Fibroblast of pulmonary artery (primary cell): ENCODE results near the gene HPSE2.
A peak's percentile ranks its signal among the peaks of the same experiment; 100 is the strongest.

ENCODE experiments used
- DNase-seq: peaks from one replicate; pipeline ENCODE4 v3.0.0-alpha.2; 2010; ENCODE audit warnings: low read depth
- H3K4me3 ChIP-seq: replicated peaks from 2 replicates; pipeline ENCODE4 v1.5.1; 2011; ENCODE audit warnings: low read depth, mild to moderate bottlenecking, control low read depth, low read length, moderate library complexity
- CTCF ChIP-seq: IDR thresholded peaks from 2 replicates; pipeline ENCODE4 v1.5.1; 2011; ENCODE audit warnings: mild to moderate bottlenecking, control low read depth, low read length, inconsistent platforms; ENCODE audit errors: missing control alignments

HPSE2 gene

GRCh38 chr10:98433881-98434732 lies 801.5 kb downstream of the HPSE2 start:
- TF ChIP-seq CTCF, result no peak
- peak; percentile 11 for DNase-seq
- no peak overlapping the region for H3K4me3 ChIP-seq

DNA sequence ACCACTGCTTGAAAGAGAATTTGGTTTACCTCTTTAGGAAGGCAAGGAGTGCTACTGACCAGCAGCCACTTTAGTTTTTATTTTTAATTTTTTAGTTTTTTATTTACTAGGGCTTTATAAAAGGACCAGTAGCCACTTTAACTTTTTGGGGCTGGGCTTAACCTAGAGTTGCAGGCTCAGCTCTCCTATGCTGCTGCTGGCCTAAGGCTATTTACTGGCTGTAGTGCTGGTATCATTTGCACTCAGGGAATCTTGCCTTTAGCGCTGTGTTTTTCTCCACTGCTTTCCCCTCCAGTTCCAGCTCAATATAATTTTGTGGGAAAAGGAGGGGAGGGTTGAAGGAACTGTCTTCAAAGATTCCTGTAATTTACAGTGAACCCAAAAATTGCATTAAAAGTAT lies 802.3 kb downstream of the HPSE2 start:
- DNase-seq, result no peak
- TF ChIP-seq CTCF, result no peak
- no peak overlapping the region for H3K4me3 ChIP-seq

DNA sequence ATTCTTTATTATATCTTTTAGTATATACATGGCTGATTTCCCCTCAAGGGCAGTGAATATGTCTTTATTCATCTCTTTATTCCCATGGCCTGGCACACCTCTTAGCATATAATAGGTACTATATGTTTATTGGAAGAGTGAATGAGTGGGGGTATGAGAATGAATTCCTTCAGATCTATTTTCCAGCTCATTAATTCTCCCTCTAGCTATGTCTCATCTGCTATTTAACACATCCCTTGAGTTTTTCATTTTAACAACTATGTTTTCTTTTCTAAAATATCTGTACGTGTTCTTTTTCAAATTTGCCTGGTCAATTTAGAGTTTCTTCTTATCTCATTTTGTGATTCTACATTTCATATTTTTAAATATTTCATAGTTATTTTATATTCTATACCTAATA lies 803.3 kb downstream of the HPSE2 start:
- no peak overlapping the region for H3K4me3 ChIP-seq
- DNase-seq, result no peak
- TF ChIP-seq CTCF, result no peak

- no peak overlapping the region for H3K4me3 ChIP-seq
- TF ChIP-seq CTCF, result no peak
- DNase-seq, result no peak
Observed at GRCh38 chr10:98431016-98431415, 804.6 kb downstream of the HPSE2 start.

- no peak for TF ChIP-seq CTCF
- DNase-seq, result no peak
- H3K4me3 ChIP-seq, result no peak overlapping the region
Observed at GRCh38 chr10:98430427-98430826, 805.2 kb downstream of the HPSE2 start.

- TF ChIP-seq CTCF, result no peak
- DNase-seq, result no peak
Observed at GRCh38 chr10:98429320-98430072, 806.2 kb downstream of the HPSE2 start.

More at GRCh38 chr10:98429320-98430072, 806.2 kb downstream of the HPSE2 start:
- H3K4me3 ChIP-seq, result no peak overlapping the region
